ENCODE measurements around the gene OR1S2. TPM values are rescaled to one million over a fixed set of nuclear protein-coding genes. Genes with fewer than 3 reads are reported as not detected.
"Not testable (repeated sequence)": the region's sequence is repeated elsewhere in the genome, so short reads cannot be mapped to it uniquely, and the experiment has no call there.

The OR1S2 gene
- total RNA-seq, result not detected in 2 replicates

- DNase-seq (ENCODE audit: low read depth), result no peak
Observed at GRCh38 chr11:58204042-58204441, at the start of gene OR1S2. Gene OR1S2 (minus strand): TSS chr11:58204142. CDS start chr11:58204142, 0 bp downstream.

GRCh38 chr11:58243954-58244353, 40.0 kb upstream of the OR1S2 start:
- no peak for DNase-seq (ENCODE audit: low read depth)

GRCh38 chr11:58227956-58228615, 24.1 kb upstream of the OR1S2 start:
- DNase-seq (ENCODE audit: low read depth), result no peak

GRCh38 chr11:58222721-58223120, 18.8 kb upstream of the OR1S2 start:
- peak; percentile 27 for DNase-seq (ENCODE audit: low read depth)

GRCh38 chr11:58216476-58216875, 12.5 kb upstream of the OR1S2 start:
- DNase-seq (ENCODE audit: low read depth), result no peak

GRCh38 chr11:58212420-58212819, 8.5 kb upstream of the OR1S2 start, which contains the start of gene OR1S1:
Gene OR1S1 (plus strand): TSS chr11:58212720.
- DNase-seq (ENCODE audit: low read depth), result not testable (repeated sequence)

- no peak for DNase-seq (ENCODE audit: low read depth)
Observed at GRCh38 chr11:58199271-58199670, 4.7 kb downstream of the OR1S2 start.

GRCh38 chr11:58195939-58196338, 8.0 kb downstream of the OR1S2 start:
- no peak for DNase-seq (ENCODE audit: low read depth)

- no peak for DNase-seq (ENCODE audit: low read depth)
Observed at GRCh38 chr11:58193391-58193790, 10.6 kb downstream of the OR1S2 start.

- no peak for DNase-seq (ENCODE audit: low read depth)
Observed at GRCh38 chr11:58192229-58192628, 11.7 kb downstream of the OR1S2 start.

- no peak for DNase-seq (ENCODE audit: low read depth)
Observed at GRCh38 chr11:58188770-58189169, 15.2 kb downstream of the OR1S2 start, which contains the start of gene OR9Q2. Gene OR9Q2 (plus strand): TSS chr11:58189070. CDS start chr11:58190491, 1,421 bp downstream.

GRCh38 chr11:58186938-58187337, 17.0 kb downstream of the OR1S2 start:
- no peak for DNase-seq (ENCODE audit: low read depth)

GRCh38 chr11:58179648-58180047, 24.3 kb downstream of the OR1S2 start:
- no peak for DNase-seq (ENCODE audit: low read depth)

- DNase-seq (ENCODE audit: low read depth), result no peak
Observed at GRCh38 chr11:58178444-58178843, 25.5 kb downstream of the OR1S2 start.

- no peak for DNase-seq (ENCODE audit: low read depth)
Observed at GRCh38 chr11:58177409-58178054, 26.4 kb downstream of the OR1S2 start.

GRCh38 chr11:58165504-58166106, 38.3 kb downstream of the OR1S2 start:
- DNase-seq (ENCODE audit: low read depth), result no peak

- no peak for DNase-seq (ENCODE audit: low read depth)
Observed at GRCh38 chr11:58164990-58165389, 39.0 kb downstream of the OR1S2 start.

- no peak for DNase-seq (ENCODE audit: low read depth)
Observed at GRCh38 chr11:58164389-58164788, 39.6 kb downstream of the OR1S2 start.

Other genes starting within 250 kb of the OR1S2 start
- gene OR9Q1, start 180.3 kb downstream of the OR1S2 start, total RNA-seq, result not detected in 2 replicates
- not detected in 2 replicates for gene OR6Q1, start 173.2 kb downstream of the OR1S2 start, total RNA-seq
- gene OR9I1, start 78.6 kb downstream of the OR1S2 start, total RNA-seq, result not detected in 2 replicates
- not detected in 2 replicates for gene OR9Q2, start 15.1 kb downstream of the OR1S2 start, total RNA-seq
- not detected in 2 replicates for gene OR1S1, start 8.6 kb upstream of the OR1S2 start, total RNA-seq
- not detected in 2 replicates for gene OR10Q1, start 24.8 kb upstream of the OR1S2 start, total RNA-seq
- gene OR10W1, start 64.1 kb upstream of the OR1S2 start, total RNA-seq, result not detected in 2 replicates
- gene OR5B17, start 154.9 kb upstream of the OR1S2 start, total RNA-seq, result not detected in 2 replicates
- not detected in 2 replicates for gene OR5B3, start 202.7 kb upstream of the OR1S2 start, total RNA-seq
- gene OR5B2, start 224.0 kb upstream of the OR1S2 start, total RNA-seq, result not detected in 2 replicates
- gene OR5B12, start 238.1 kb upstream of the OR1S2 start, total RNA-seq, result not detected in 2 replicates

Measured in renal cortical epithelial cell (primary cell).